KOPT-K1 (cell line): ENCODE data around the gene HAPLN1.

ENCODE experiments used
- H3K27ac ChIP-seq: fragments of 200-600 bp; sonication (generic); 2 replicates; pipeline ENCODE4 v1.5.1; 2016; ENCODE audit warnings: antibody characterized with exemption, mild to moderate bottlenecking, low read depth, low read length; ENCODE audit not compliant: poor library complexity, severe bottlenecking
- H3K36me3 ChIP-seq: fragments of 200-600 bp; sonication (generic); 2 replicates; pipeline ENCODE4 v1.5.1; 2017; ENCODE audit warnings: antibody characterized with exemption, mild to moderate bottlenecking, low read length, moderate library complexity; ENCODE audit not compliant: insufficient read depth
- H3K9me3 ChIP-seq: fragments of 200-600 bp; sonication (generic); 2 replicates; pipeline ENCODE4 v1.5.1; 2017; ENCODE audit warnings: antibody characterized with exemption, low read length, mild to moderate bottlenecking; ENCODE audit not compliant: insufficient read depth, poor library complexity, severe bottlenecking

Gene HAPLN1

GRCh38 chr5:83689881-83690280 lies 30.8 kb downstream of the HAPLN1 start:
- no peak overlapping the region for H3K27ac ChIP-seq
- no peaks in the 10 kb centered on the region for H3K9me3 ChIP-seq
- H3K36me3 ChIP-seq: no peaks in the 10 kb centered on the region

GRCh38 chr5:83688281-83688680 lies 32.4 kb downstream of the HAPLN1 start:
- Histone ChIP-seq H3K36me3 (no peaks in the 10 kb centered on the region), H3K9me3 (no peaks in the 10 kb centered on the region), H3K27ac (no peak overlapping the region)

- Histone ChIP-seq H3K9me3 (no peaks in the 10 kb centered on the region), H3K27ac (no peak overlapping the region), H3K36me3 (no peaks in the 10 kb centered on the region)
Observed at GRCh38 chr5:83687124-83687619, 33.5 kb downstream of the HAPLN1 start.

- no peaks in the 10 kb centered on the region for H3K9me3 ChIP-seq
- no peaks in the 10 kb centered on the region for H3K36me3 ChIP-seq
- no peak overlapping the region for H3K27ac ChIP-seq
Observed at GRCh38 chr5:83686251-83686650, 34.4 kb downstream of the HAPLN1 start.

GRCh38 chr5:83683836-83684235 lies 36.8 kb downstream of the HAPLN1 start:
- H3K36me3 ChIP-seq: no peaks in the 10 kb centered on the region
- H3K9me3 ChIP-seq: no peaks in the 10 kb centered on the region
- no peak overlapping the region for H3K27ac ChIP-seq

- no peaks in the 10 kb centered on the region for H3K9me3 ChIP-seq
- no peaks in the 10 kb centered on the region for H3K36me3 ChIP-seq
- H3K27ac ChIP-seq: no peak overlapping the region
Observed at GRCh38 chr5:83672646-83673045, 48.0 kb downstream of the HAPLN1 start.

- no peaks in the 10 kb centered on the region for H3K9me3 ChIP-seq
- no peak overlapping the region for H3K27ac ChIP-seq
- H3K36me3 ChIP-seq: no peaks in the 10 kb centered on the region
Observed at GRCh38 chr5:83672158-83672557, 48.5 kb downstream of the HAPLN1 start.

- Histone ChIP-seq H3K27ac (no peak overlapping the region), H3K9me3 (no peaks in the 10 kb centered on the region), H3K36me3 (no peaks in the 10 kb centered on the region)
Observed at GRCh38 chr5:83665631-83666030, 55.0 kb downstream of the HAPLN1 start.

- no peak overlapping the region for H3K27ac ChIP-seq
- no peaks in the 10 kb centered on the region for H3K36me3 ChIP-seq
- H3K9me3 ChIP-seq: no peaks in the 10 kb centered on the region
Observed at GRCh38 chr5:83662558-83662957, 58.1 kb downstream of the HAPLN1 start.

- Histone ChIP-seq H3K9me3 (no peaks in the 10 kb centered on the region), H3K27ac (no peak overlapping the region), H3K36me3 (no peaks in the 10 kb centered on the region)
Observed at GRCh38 chr5:83657807-83658525, 62.7 kb downstream of the HAPLN1 start.

GRCh38 chr5:83654427-83654994 lies 66.1 kb downstream of the HAPLN1 start:
- no peaks in the 10 kb centered on the region for H3K9me3 ChIP-seq
- H3K36me3 ChIP-seq: no peaks in the 10 kb centered on the region
- no peak overlapping the region for H3K27ac ChIP-seq

GRCh38 chr5:83653669-83654068 lies 67.0 kb downstream of the HAPLN1 start:
- Histone ChIP-seq H3K27ac (no peak overlapping the region), H3K36me3 (no peaks in the 10 kb centered on the region), H3K9me3 (no peaks in the 10 kb centered on the region)

- Histone ChIP-seq H3K36me3 (no peaks in the 10 kb centered on the region), H3K27ac (no peak overlapping the region), H3K9me3 (no peaks in the 10 kb centered on the region)
Observed at GRCh38 chr5:83645936-83646335, 74.7 kb downstream of the HAPLN1 start.

- H3K36me3 ChIP-seq: no peaks in the 10 kb centered on the region
Observed at GRCh38 chr5:83644301-83644700, 76.4 kb downstream of the HAPLN1 start.

GRCh38 chr5:83641946-83642345 lies 78.7 kb downstream of the HAPLN1 start:
- Histone ChIP-seq H3K9me3 (no peaks in the 10 kb centered on the region), H3K36me3 (no peaks in the 10 kb centered on the region), H3K27ac (no peak overlapping the region)

More at GRCh38 chr5:83644301-83644700, 76.4 kb downstream of the HAPLN1 start:
- Histone ChIP-seq H3K9me3 (no peaks in the 10 kb centered on the region), H3K27ac (no peak overlapping the region)

GRCh38 chr5:83639911-83640310 lies 80.7 kb downstream of the HAPLN1 start:
- Histone ChIP-seq H3K9me3 (no peaks in the 10 kb centered on the region), H3K27ac (no peak overlapping the region), H3K36me3 (no peaks in the 10 kb centered on the region)
